ENCODE data around the gene NTHL1.

- TF ChIP-seq CTCF (IDR thresholded peaks at IDR 0.05) (no peak), POLR2A (IDR thresholded peaks at IDR 0.05) (no peak)
These were observed 20.3 kb downstream of the NTHL1 start for GRCh38 chr16:2027024-2028010.

All from vagina (tissue), 2 donors.